Inferior parietal cortex (tissue), 1 donor: ENCODE measurements around the gene ASIP.
A peak's percentile ranks its signal among the peaks of the same experiment; 100 is the strongest.
"Not testable (repeated sequence)": the region's sequence is repeated elsewhere in the genome, so short reads cannot be mapped to it uniquely, and the experiment has no call there.

Experiments
- DNase-seq: peaks from one replicate; pipeline ENCODE4 v3.0.0-alpha.2; 2016; ENCODE audit errors: extremely low spot score

ASIP gene

GRCh38 chr20:34285450-34285849, 44.2 kb downstream of the ASIP start:
- DNase-seq: no peak

- DNase-seq: not testable (repeated sequence)
Measured at GRCh38 chr20:34287500-34287899, 46.3 kb downstream of the ASIP start.

GRCh38 chr20:34290471-34290870, 49.2 kb downstream of the ASIP start:
- no peak for DNase-seq

GRCh38 chr20:34292496-34292895, 51.3 kb downstream of the ASIP start:
- no peak for DNase-seq

- no peak for DNase-seq
Measured at GRCh38 chr20:34293119-34293518, 51.9 kb downstream of the ASIP start.

GRCh38 chr20:34293589-34293988, 52.4 kb downstream of the ASIP start:
- no peak for DNase-seq

GRCh38 chr20:34294563-34294962, 53.3 kb downstream of the ASIP start:
- no peak for DNase-seq

GRCh38 chr20:34295284-34295683, 54.1 kb downstream of the ASIP start:
- no peak for DNase-seq

- DNase-seq: no peak
Measured at GRCh38 chr20:34296468-34296867, 55.2 kb downstream of the ASIP start.

- not testable (repeated sequence) for DNase-seq
Measured at GRCh38 chr20:34298294-34298784, 57.1 kb downstream of the ASIP start.

GRCh38 chr20:34299556-34300255, 58.5 kb downstream of the ASIP start:
- DNase-seq: no peak

GRCh38 chr20:34300256-34300806, 59.1 kb downstream of the ASIP start:
- no peak for DNase-seq

- no peak for DNase-seq
Measured at GRCh38 chr20:34300809-34301586, 59.8 kb downstream of the ASIP start.

- DNase-seq: no peak
Measured at GRCh38 chr20:34301587-34302311, 60.5 kb downstream of the ASIP start.

GRCh38 chr20:34302312-34302722, 61.1 kb downstream of the ASIP start:
- no peak for DNase-seq

GRCh38 chr20:34302723-34303533, 61.7 kb downstream of the ASIP start, which contains the start of gene AHCY:
Gene AHCY, minus strand, starts transcription at chr20:34303355. Its CDS starts 85 bp downstream, at chr20:34303270.
- peak; percentile 92 for DNase-seq

GRCh38 chr20:34305333-34306230, 64.4 kb downstream of the ASIP start:
- DNase-seq: no peak

GRCh38 chr20:34309691-34310090, 68.5 kb downstream of the ASIP start:
- no peak for DNase-seq

GRCh38 chr20:34310481-34311117, 69.4 kb downstream of the ASIP start:
- no peak for DNase-seq
